Skeletal muscle satellite cell (primary cell): Measurements from ENCODE around the gene TRIO.

Experiments
- H3K27me3 ChIP-seq: 2 replicates; pipeline ENCODE4 v1.7.0; 2013; ENCODE audit warnings: low read length; ENCODE audit not compliant: control insufficient read depth, insufficient read depth
- H3K36me3 ChIP-seq: 2 replicates; pipeline ENCODE4 v1.7.0; 2013; ENCODE audit warnings: mild to moderate bottlenecking, control low read depth, low read length; ENCODE audit not compliant: insufficient read depth
- H3K4me1 ChIP-seq: 2 replicates; pipeline ENCODE4 v1.7.0; 2013; ENCODE audit warnings: low read length; ENCODE audit not compliant: control insufficient read depth, insufficient read depth
- H3K4me2 ChIP-seq: 2 replicates; pipeline ENCODE4 v1.7.0; 2013; ENCODE audit warnings: mild to moderate bottlenecking, low read length
- H3K4me3 ChIP-seq: 2 replicates; pipeline ENCODE4 v1.7.0; 2013; ENCODE audit warnings: low read length
- H3K9ac ChIP-seq: 2 replicates; pipeline ENCODE4 v1.7.0; 2013; ENCODE audit warnings: mild to moderate bottlenecking, low read depth, low read length, moderate library complexity
- H3K9me3 ChIP-seq: replicated peaks from 2 replicates; pipeline ENCODE4 v1.7.0; 2013; ENCODE audit warnings: mild to moderate bottlenecking, control low read depth, low read length

The TRIO gene

DNA sequence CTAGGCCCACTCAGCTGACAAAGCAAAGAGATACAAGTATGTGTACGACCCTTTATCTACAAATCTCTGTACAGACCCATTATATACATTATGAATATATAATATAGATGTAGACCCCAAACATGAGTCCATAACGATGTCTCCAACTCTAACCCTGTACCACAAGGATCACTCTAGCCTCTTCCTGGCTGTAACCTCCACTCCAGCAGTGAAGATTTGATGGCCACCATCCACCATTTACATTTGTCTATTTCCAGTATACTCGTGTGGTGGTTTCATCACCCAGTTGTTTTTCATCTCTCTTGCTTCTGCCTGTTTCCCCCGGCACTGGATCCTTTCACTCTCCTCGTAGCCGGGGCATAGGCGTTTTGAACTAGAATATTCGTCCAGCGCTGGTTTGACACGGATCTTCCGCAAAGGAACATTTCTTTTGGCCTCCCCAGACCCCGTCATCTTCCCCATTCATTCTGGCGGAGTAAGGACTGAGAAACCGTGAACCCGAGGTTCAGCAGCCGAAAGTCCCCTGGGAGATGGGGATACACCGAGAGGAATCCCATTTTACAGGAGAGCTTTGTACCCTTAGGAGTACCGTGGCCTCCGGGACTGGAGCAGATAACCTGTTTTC lies 828 bp upstream of the TRIO start:
- peak overlapping the region; percentile 91 for H3K4me3 ChIP-seq
- H3K4me1 ChIP-seq = peaks cover 31% of the 10 kb centered on the region
- H3K9ac ChIP-seq = peak overlapping the region; percentile 95
- peak overlapping the region; percentile 90 for H3K4me2 ChIP-seq
- H3K27me3 ChIP-seq = no peaks in the 10 kb centered on the region
- H3K36me3 ChIP-seq = peaks cover 3% of the 10 kb centered on the region
- no peaks in the 10 kb centered on the region for H3K9me3 ChIP-seq

DNA sequence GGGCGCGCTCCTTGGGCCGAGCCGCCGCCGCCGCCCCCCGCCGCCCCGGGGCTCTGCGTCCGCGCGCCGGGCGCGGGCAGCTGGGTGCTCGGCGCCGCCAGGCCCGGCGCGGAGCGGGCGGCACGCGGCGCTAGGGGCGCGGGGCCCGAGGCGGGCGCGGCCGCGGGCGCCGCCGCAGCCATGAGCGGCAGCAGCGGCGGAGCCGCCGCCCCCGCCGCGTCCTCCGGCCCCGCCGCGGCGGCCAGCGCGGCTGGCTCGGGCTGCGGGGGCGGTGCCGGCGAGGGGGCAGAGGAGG lies 351 bp downstream of the TRIO start:
- H3K27me3 ChIP-seq = no peaks in the 10 kb centered on the region
- H3K9me3 ChIP-seq = no peaks in the 10 kb centered on the region
- peaks cover 5% of the 10 kb centered on the region for H3K36me3 ChIP-seq
- H3K4me1 ChIP-seq = peaks cover 43% of the 10 kb centered on the region
- H3K4me2 ChIP-seq = peak overlapping the region; percentile 94
- peak overlapping the region; percentile 91 for H3K4me3 ChIP-seq
- H3K9ac ChIP-seq = peak overlapping the region; percentile 99

DNA sequence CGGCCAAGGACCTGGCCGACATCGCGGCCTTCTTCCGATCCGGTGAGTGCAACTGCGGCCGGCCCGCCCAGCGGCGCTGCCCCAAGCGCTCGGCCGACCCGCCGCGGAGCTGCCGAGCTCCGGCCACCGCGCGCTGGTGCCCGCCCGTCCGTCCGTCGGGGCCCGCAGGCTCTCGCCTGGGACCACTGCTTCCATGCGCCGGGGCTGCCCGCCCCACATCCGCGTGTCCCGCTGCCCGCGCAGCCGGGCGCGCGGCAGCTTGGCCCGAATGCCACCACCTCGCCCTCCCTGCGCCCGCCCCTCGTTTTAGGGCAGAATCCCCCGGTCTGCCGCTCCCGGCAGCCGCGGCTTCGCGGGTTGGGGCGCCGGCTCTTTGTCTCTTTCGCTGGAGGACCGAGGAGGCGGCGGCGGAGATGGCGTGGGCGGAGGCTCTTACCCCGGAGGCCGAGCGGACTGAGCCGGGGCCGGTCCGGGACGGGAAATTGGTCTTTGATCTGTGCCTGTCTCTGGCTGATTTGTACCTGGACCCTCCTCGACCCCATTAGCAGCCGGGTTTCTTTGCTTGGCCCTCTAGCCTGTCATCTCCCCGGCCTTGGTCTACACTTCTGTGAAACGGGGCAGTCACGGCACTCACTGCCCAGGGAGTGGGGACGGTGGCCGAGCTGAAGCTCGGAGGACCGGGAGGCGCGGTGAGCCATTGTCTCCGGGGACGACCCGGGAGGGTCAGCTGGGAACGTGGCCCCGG lies 871 bp downstream of the TRIO start:
- H3K4me3 ChIP-seq = peak overlapping the region; percentile 91
- H3K4me2 ChIP-seq = peak overlapping the region; percentile 94
- H3K9me3 ChIP-seq = no peaks in the 10 kb centered on the region
- H3K36me3 ChIP-seq = peaks cover 10% of the 10 kb centered on the region
- H3K4me1 ChIP-seq = peaks cover 45% of the 10 kb centered on the region
- peak overlapping the region; percentile 99 for H3K9ac ChIP-seq
- H3K27me3 ChIP-seq = no peaks in the 10 kb centered on the region

DNA sequence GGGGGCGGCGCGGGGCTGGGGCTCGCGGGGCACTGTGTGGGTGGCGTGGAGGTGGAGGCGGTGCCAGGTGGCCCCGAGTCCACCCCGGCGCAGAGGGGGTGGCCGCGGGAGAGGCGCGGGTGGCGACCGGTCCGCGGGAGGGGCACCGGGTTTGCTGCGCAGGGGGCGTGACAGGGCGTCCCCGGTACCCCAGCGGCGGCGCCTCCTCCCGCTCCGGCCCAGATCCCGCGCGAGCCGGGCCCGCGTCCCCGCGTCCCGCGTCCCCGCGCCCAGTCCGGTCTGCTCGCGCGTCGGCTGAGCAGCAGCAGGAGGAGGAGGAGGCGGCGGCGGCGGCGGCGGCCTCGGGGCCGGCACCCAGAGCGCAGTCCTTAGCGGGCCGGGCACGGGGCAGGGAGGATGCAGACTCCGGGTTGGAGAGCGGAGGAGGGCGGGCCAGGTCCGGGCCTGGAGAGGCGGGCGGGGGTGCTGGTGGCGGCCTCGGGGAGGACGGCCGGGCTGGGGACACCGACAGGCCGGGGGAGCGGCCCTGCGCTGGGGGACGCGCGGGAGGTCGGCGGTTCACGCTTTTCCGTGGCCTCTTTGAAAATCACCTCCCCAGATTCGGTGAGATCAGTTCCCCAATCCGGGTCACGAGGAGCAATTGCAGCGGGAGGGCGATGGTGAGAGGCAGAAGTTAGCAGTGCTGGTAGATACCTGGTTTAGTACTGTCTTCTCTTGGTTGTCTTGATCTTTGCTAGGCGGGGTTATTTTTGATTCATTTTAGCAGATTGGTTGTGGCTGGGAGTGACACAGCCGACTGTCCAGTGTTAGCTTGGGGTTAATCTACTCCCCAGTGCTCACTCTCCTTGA lies 1.7 kb downstream of the TRIO start:
- peak overlapping the region; percentile 91 for H3K4me3 ChIP-seq
- H3K27me3 ChIP-seq = no peaks in the 10 kb centered on the region
- H3K4me1 ChIP-seq = peaks cover 51% of the 10 kb centered on the region
- peak overlapping the region; percentile 99 for H3K9ac ChIP-seq
- no peaks in the 10 kb centered on the region for H3K9me3 ChIP-seq
- H3K4me2 ChIP-seq = peak overlapping the region; percentile 94
- H3K36me3 ChIP-seq = peaks cover 17% of the 10 kb centered on the region

DNA sequence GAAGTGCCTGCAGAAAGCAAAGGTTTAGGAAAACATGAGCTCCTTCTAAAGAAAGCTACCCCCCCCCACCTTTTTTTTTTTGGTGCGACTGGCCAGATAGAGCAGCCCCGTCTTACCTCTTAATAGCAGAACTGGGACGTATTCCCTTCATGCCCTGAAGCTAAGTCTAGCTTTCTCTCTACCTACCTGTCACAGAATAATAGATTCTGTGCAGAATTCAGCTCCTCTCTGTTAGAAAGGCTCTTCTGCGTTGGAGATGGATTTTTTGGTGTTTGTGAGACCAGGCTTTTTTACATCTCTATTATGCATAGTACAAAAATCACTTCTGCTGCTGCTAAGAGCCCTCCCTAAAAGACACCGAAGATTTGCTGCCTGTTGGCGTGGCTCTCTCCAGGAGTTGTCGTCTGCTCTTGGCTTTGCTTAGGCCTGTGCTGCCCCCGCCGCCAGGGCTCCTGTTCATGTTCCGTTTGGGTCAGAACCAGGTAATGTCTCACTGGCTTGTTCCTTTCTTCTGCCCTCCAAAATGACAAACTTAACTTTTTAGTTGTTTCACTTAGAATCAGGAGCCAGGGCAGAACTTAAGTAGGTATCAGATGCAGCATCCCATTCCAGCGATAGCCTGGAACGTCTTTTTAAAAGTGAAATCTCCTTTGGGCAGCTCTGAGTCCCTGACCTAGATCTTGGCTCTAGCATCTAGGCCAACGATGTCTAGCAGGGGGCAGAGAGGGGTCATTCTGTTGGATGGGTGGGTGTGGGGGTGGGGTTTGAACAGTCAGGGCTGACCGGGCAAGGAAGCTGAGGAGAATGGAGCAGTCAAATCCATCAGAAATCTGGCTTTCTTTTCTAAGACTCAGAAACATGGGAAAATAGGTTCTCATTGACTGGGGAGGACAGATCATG lies 2.5 kb downstream of the TRIO start:
- no peaks in the 10 kb centered on the region for H3K27me3 ChIP-seq
- peak overlapping the region; percentile 94 for H3K4me2 ChIP-seq
- H3K9me3 ChIP-seq = no peaks in the 10 kb centered on the region
- peak overlapping the region; percentile 91 for H3K4me3 ChIP-seq
- peaks cover 19% of the 10 kb centered on the region for H3K36me3 ChIP-seq
- peak overlapping the region; percentile 99 for H3K9ac ChIP-seq
- H3K4me1 ChIP-seq = peaks cover 52% of the 10 kb centered on the region

DNA sequence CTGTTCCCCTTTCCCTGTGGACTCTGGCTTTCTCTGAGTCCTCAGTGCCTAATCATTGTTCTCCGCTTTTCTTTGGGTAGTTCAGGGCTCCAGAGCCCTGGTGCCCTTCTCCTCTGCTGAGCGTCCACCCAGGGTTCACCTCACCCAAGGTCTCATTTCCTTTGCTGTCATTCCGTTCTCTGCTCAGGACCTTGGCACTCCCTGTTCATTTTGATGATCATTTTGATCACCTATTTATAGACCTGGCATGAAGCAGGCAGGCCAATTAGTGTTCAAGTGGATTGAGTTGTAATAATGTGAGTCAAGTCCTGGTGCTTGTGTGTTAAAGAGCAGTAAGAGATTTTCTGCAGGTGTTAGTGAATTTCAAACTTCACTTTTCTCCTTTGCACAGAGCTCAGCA lies 3.6 kb downstream of the TRIO start:
- Histone ChIP-seq H3K4me3 (peak overlapping the region; percentile 91), H3K4me1 (peaks cover 48% of the 10 kb centered on the region), H3K4me2 (peak overlapping the region; percentile 94), H3K9ac (peak overlapping the region; percentile 99), H3K27me3 (no peaks in the 10 kb centered on the region), H3K9me3 (no peaks in the 10 kb centered on the region), H3K36me3 (peaks cover 22% of the 10 kb centered on the region)

DNA sequence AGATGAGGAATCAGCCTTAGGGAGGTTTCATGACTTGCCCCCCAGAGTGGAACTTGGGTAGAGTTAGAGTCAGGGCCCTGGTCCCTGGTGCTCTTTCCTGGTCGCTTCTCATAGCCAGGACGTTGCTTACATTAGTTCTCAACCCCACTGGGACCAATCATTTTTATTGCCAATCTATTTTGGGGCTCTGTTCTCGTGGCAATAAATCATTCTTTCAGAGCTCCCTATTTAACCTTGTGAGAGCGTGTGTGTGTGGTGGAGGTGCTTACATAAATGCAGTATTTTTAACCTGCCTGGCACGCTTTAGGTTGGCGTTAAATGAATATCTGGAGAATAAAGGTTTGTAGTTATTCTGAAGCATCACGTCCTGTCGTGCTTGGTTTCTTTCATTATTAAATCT lies 4.1 kb downstream of the TRIO start:
- Histone ChIP-seq H3K4me1 (peaks cover 43% of the 10 kb centered on the region), H3K4me2 (peak overlapping the region; percentile 94), H3K4me3 (peak overlapping the region; percentile 91), H3K27me3 (no peaks in the 10 kb centered on the region), H3K9me3 (no peaks in the 10 kb centered on the region), H3K9ac (peak overlapping the region; percentile 99), H3K36me3 (peaks cover 22% of the 10 kb centered on the region)

DNA sequence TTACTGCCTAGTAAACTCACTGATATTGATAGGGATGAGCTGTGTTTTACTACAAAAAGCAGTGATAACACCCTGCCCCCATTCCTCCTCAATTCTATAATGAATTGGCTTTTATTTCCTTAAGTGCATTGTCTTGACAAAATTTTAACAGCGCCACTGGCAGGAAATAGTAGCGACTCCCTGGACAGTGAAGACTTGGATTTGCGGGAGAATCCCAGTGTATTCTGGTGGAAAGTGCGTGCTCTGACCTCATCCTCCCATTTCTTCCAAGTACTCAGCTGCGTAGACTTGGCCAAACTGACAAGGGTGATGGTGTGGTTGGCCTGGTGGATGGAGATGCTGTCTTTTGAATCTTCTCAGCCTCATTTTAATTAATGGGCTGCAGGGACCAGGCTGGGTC lies 5.3 kb downstream of the TRIO start:
- peak overlapping the region; percentile 94 for H3K4me2 ChIP-seq
- no peaks in the 10 kb centered on the region for H3K27me3 ChIP-seq
- H3K9ac ChIP-seq = no peak overlapping the region
- peaks cover 50% of the 10 kb centered on the region for H3K4me1 ChIP-seq
- peak overlapping the region; percentile 91 for H3K4me3 ChIP-seq
- H3K36me3 ChIP-seq = peaks cover 22% of the 10 kb centered on the region
- no peaks in the 10 kb centered on the region for H3K9me3 ChIP-seq

DNA sequence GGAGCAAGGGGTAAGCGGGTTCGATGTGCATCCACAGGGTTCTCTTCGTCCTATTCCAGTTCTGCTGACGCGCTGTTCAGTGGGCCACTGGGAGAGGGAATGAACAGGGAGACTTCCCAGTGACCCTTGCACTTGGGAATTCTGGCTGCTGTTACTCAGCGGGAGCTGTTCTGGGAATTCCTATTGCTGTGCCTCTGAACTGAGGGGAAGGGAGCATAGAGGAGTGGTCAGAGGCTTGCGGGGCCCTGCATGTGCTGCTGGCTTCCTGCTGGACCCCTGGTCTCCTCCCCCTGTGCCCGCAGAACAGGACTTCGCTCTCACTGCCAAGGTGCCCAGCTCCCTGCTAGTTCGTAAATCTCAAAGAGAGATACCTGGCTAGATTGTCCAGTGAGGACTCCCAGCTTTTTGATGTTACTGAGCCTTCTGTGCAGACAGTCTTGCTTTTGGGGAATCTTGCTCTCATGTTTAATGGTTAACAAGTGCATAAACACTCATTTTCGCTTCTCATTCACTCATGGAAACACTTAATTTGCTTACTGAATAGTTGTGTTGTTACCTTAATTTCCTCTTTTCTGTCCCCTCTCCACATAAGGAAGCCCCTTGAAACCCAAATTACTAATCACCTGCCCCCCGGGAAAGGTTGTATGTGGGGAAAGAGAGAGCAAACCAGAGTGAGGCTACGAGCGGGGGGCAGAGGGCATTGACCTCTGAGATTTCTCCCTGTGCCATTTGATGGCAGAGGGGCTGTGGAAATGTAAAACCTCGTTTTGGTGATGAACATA lies 5.9 kb downstream of the TRIO start:
- no peaks in the 10 kb centered on the region for H3K27me3 ChIP-seq
- H3K4me2 ChIP-seq = peak overlapping the region; percentile 94
- peak overlapping the region; percentile 91 for H3K4me3 ChIP-seq
- H3K36me3 ChIP-seq = peaks cover 22% of the 10 kb centered on the region
- no peaks in the 10 kb centered on the region for H3K9me3 ChIP-seq
- H3K9ac ChIP-seq = no peak overlapping the region
- peaks cover 56% of the 10 kb centered on the region for H3K4me1 ChIP-seq

DNA sequence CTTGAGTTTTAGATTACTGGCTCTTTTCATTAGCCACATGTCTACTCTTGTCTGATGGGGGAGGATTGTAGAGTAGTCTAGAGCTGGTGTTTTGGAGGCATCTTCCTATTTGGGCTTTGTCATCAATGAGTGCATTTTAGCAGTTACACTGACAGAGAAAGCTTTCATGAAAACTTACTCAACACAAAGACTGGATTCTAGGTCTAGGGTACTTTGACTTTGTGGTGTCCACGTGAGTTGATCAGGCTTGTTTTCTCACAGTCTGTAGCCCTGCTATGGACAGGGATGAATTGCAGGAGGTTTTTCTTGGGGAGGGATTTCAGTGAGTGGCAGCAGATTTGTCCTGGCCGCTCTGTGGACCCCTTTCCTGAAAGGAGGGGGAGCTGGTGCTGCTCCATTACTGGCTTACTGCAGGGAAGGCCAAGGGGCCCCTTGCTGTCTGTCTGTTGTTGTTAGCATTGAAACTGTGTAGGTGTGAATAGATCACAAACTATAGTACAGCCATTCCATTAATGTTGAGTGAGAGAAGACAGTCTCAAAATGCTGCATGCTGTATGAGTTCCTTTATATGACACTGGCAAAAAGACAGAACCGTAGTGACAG lies 6.6 kb downstream of the TRIO start:
- Histone ChIP-seq H3K9me3 (no peaks in the 10 kb centered on the region), H3K36me3 (peaks cover 19% of the 10 kb centered on the region), H3K27me3 (no peaks in the 10 kb centered on the region), H3K4me3 (peak overlapping the region; percentile 91), H3K4me2 (peak overlapping the region; percentile 94), H3K4me1 (peaks cover 63% of the 10 kb centered on the region), H3K9ac (no peak overlapping the region)
